Measurements from ENCODE around the gene CES4A.
A peak's percentile ranks its signal among the peaks of the same experiment; 100 is the strongest.

The CES4A gene

DNA sequence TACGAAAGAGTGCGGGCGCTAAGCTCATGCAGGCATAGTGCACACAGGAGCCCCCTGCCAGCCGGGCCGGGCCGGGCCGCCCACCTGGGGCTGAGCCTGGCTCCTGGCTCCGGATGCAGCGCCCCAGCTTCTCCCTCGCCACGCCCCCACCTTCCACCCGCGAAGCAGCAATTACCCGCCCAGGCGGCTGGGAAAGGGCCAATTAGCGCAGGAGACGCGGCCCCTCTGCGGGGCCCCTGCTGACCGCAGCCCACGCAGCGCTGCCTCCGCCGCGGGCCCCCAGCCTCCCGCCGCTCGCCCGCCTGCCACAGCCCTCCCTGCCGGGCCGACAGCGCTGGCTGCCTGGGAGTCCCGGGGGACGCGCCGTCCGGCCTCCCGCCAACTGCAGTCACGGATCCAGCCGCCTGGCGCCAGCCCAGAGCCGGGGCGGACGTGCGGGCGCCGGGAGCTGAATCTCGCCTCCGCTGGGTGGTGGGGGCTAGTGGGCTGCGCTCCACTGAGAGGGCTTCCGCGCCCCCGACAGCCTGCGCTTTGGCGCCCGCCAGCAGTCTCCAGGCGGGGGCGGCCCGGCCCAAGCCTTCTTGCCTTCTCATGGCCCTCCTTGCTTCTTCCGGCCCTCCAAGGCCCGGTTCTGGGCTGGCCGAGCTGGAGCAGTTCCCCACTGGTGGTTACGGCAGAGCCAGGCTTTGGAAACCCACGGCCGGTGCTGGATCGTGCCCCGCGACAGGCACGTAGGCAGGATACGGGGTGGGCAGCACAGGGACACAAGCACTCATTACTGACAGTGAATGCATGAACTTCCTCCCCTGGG lies 25.6 kb downstream of the CES4A start (continued):
- TF ChIP-seq ZBTB44 (tag by site-specific recombination; IDR thresholded peaks at IDR 0.05) (peak; percentile 71), ZNF660 (tag by site-specific recombination; IDR thresholded peaks at IDR 0.05) (peak; percentile 83; the same call in 1 of the 2 replicates), ZNF521 (tag by site-specific recombination; IDR thresholded peaks at IDR 0.05) (no peak), TRIM28 (IDR thresholded peaks at IDR 0.05; ENCODE audit: borderline replicate concordance, low read length) (no peak), ZNF202 (tag by site-specific recombination; IDR thresholded peaks at IDR 0.05; ENCODE audit: borderline replicate concordance) (no peak), SETDB1 (IDR thresholded peaks at IDR 0.05; ENCODE audit: insufficient read length, low read length) (no peak), ZBTB21 (tag by site-specific recombination; IDR thresholded peaks at IDR 0.05) (no peak), PRDM10 (tag by site-specific recombination; IDR thresholded peaks at IDR 0.05) (no peak; the same call in 1 of the 2 replicates), ZSCAN30 (tag by site-specific recombination; IDR thresholded peaks at IDR 0.05) (peak; percentile 85; the same call in 1 of the 2 replicates), ZSCAN18 (tag by site-specific recombination; IDR thresholded peaks at IDR 0.05) (no peak), ZNF302 (tag by site-specific recombination; IDR thresholded peaks at IDR 0.05; ENCODE audit: low read depth) (no peak), ZNF585B (tag by site-specific recombination; IDR thresholded peaks at IDR 0.05) (no peak), ZNF146 (tag by site-specific recombination; IDR thresholded peaks at IDR 0.05) (no peak), SP2 (tag by site-specific recombination; IDR thresholded peaks at IDR 0.05) (peak; percentile 58), ZNF768 (tag by site-specific recombination; IDR thresholded peaks at IDR 0.05) (no peak), ZNF341 (tag by site-specific recombination; IDR thresholded peaks at IDR 0.05; ENCODE audit: low read depth) (no peak; the same call in 1 of the 2 replicates), ZNF433 (tag by site-specific recombination; IDR thresholded peaks at IDR 0.05; ENCODE audit: low read depth) (no peak), ZNF155 (tag by site-specific recombination; IDR thresholded peaks at IDR 0.05) (no peak), ZFP3 (tag by site-specific recombination; IDR thresholded peaks at IDR 0.05; ENCODE audit: low read depth) (no peak), ZNF596 (tag by site-specific recombination; IDR thresholded peaks at IDR 0.05) (0 out of 2 replicates have a peak, but pooled peaks have one; percentile 39), ZNF621 (tag by site-specific recombination; IDR thresholded peaks at IDR 0.05) (no peak), SCRT1 (tag by site-specific recombination; IDR thresholded peaks at IDR 0.05; ENCODE audit: borderline replicate concordance) (no peak), ZNF37A (tag by site-specific recombination; IDR thresholded peaks at IDR 0.05) (no peak), MZF1 (tag by site-specific recombination; IDR thresholded peaks at IDR 0.05; ENCODE audit: borderline replicate concordance) (no peak), ZNF404 (tag by site-specific recombination; IDR thresholded peaks at IDR 0.05) (no peak), ZBTB7A (tag by site-specific recombination; IDR thresholded peaks at IDR 0.05; ENCODE audit: low read depth) (no peak), ZNF776 (tag by site-specific recombination; IDR thresholded peaks at IDR 0.05; ENCODE audit: borderline replicate concordance) (no peak), ZNF10 (tag by site-specific recombination; IDR thresholded peaks at IDR 0.05) (no peak)
- TF ChIP-seq, protein P1, sequence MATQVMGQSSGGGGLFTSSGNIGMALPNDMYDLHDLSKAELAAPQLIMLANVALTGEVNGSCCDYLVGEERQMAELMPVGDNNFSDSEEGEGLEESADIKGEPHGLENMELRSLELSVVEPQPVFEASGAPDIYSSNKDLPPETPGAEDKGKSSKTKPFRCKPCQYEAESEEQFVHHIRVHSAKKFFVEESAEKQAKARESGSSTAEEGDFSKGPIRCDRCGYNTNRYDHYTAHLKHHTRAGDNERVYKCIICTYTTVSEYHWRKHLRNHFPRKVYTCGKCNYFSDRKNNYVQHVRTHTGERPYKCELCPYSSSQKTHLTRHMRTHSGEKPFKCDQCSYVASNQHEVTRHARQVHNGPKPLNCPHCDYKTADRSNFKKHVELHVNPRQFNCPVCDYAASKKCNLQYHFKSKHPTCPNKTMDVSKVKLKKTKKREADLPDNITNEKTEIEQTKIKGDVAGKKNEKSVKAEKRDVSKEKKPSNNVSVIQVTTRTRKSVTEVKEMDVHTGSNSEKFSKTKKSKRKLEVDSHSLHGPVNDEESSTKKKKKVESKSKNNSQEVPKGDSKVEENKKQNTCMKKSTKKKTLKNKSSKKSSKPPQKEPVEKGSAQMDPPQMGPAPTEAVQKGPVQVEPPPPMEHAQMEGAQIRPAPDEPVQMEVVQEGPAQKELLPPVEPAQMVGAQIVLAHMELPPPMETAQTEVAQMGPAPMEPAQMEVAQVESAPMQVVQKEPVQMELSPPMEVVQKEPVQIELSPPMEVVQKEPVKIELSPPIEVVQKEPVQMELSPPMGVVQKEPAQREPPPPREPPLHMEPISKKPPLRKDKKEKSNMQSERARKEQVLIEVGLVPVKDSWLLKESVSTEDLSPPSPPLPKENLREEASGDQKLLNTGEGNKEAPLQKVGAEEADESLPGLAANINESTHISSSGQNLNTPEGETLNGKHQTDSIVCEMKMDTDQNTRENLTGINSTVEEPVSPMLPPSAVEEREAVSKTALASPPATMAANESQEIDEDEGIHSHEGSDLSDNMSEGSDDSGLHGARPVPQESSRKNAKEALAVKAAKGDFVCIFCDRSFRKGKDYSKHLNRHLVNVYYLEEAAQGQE (tag by site-specific recombination; IDR thresholded peaks at IDR 0.05), result no peak

Data from HEK293 (cell line).